ENCODE measurements around the gene PDE3B. TPM values are rescaled to one million over a fixed set of nuclear protein-coding genes. Genes with fewer than 3 reads are reported as not detected.

PDE3B gene
- total and polyA plus RNA-seq, 2 of the 8 experiments (the other 6 are each of a cell fraction or from before 2014, with no cell fraction given): 2.7 to 10.9 TPM

- POLR2A ChIA-PET (ENCODE audit: partially characterized antibody): interaction anchor here (1.8 kb wide), 1 partner anchor 9 kb away, joined by 6 read pairs; no protein-coding TSS in a partner anchor
- no peaks in the 10 kb centered on the region for H3K27me3 ChIP-seq (replicated peaks in 1 of 4; ENCODE audit: control insufficient read depth in 3 of 4, extremely low read depth in 1 of 4, insufficient read depth in 3 of 4, low read length in 3 of 4)
These were observed 9.5 kb downstream of the PDE3B start for GRCh38 chr11:14653090-14653489.

More at GRCh38 chr11:14653090-14653489, 9.5 kb downstream of the PDE3B start:
- H3K4me1 ChIP-seq (replicated peaks in 1 of 4; ENCODE audit: control insufficient read depth in 3 of 4, insufficient read depth in 4 of 4, low read length in 3 of 4): no peaks in the 10 kb centered on the region
- no peak overlapping the region for H3K9ac ChIP-seq (replicated peaks in 1 of 4; ENCODE audit: extremely low read depth in 1 of 4, low read depth in 3 of 4, low read length in 3 of 4)
- H3K18ac ChIP-seq (ENCODE audit: extremely low read depth, low read length): no peak overlapping the region
- no peak overlapping the region for H4K8ac ChIP-seq (ENCODE audit: extremely low read depth, insufficient read depth, low read length)
- H2BK5ac ChIP-seq (ENCODE audit: low read depth, low read length): no peak overlapping the region
- no peak overlapping the region for H2BK15ac ChIP-seq (ENCODE audit: low read length)
- H3K79me1 ChIP-seq (ENCODE audit: low read depth, low read length): no peaks in the 10 kb centered on the region; the same call in 1 of the 2 replicates
- no peak overlapping the region for H3K4me3 ChIP-seq (ENCODE audit: extremely low read depth in 1 of 4, insufficient read depth in 2 of 4, low read depth in 3 of 4, low read length in 4 of 4)
- H3K23me2 ChIP-seq (ENCODE audit: low read depth, low read length): no peaks in the 10 kb centered on the region; the same call in 1 of the 2 replicates
- H3K23ac ChIP-seq (ENCODE audit: insufficient read length): no peak overlapping the region
- H3K79me2 ChIP-seq (ENCODE audit: control insufficient read depth in 1 of 2, insufficient read depth in 2 of 2, low read length in 2 of 2): 0 out of 4 replicates have a peak, but pooled peaks cover 0 to 6% of the 10 kb centered on the region in 2 experiments
- H2BK120ac ChIP-seq (replicated peaks; ENCODE audit: low read depth, low read length): no peak overlapping the region
- TF ChIP-seq POLR2A (IDR thresholded peaks at IDR 0.05; ENCODE audit: control extremely low read depth in 1 of 2, low read depth in 2 of 2, low read length in 2 of 2) (no peak), CREB1 (IDR thresholded peaks at IDR 0.05) (no peak), ATF3 (IDR thresholded peaks at IDR 0.05; ENCODE audit: insufficient read depth, low read depth, low read length) (no peak), TCF12 (IDR thresholded peaks at IDR 0.05; ENCODE audit: low read depth, low read length) (no peak), RFX5 (IDR thresholded peaks at IDR 0.05; ENCODE audit: borderline replicate concordance, low read depth, low read length) (no peak), SIRT6 (IDR thresholded peaks at IDR 0.05; ENCODE audit: low read length) (no peak), TBP (IDR thresholded peaks at IDR 0.05; ENCODE audit: low read depth, low read length) (no peak), JUND (IDR thresholded peaks at IDR 0.05; ENCODE audit: low read length) (no peak), MAFK (IDR thresholded peaks at IDR 0.05; ENCODE audit: low read depth, low read length) (no peak)
- TF ChIP-seq, protein P1, sequence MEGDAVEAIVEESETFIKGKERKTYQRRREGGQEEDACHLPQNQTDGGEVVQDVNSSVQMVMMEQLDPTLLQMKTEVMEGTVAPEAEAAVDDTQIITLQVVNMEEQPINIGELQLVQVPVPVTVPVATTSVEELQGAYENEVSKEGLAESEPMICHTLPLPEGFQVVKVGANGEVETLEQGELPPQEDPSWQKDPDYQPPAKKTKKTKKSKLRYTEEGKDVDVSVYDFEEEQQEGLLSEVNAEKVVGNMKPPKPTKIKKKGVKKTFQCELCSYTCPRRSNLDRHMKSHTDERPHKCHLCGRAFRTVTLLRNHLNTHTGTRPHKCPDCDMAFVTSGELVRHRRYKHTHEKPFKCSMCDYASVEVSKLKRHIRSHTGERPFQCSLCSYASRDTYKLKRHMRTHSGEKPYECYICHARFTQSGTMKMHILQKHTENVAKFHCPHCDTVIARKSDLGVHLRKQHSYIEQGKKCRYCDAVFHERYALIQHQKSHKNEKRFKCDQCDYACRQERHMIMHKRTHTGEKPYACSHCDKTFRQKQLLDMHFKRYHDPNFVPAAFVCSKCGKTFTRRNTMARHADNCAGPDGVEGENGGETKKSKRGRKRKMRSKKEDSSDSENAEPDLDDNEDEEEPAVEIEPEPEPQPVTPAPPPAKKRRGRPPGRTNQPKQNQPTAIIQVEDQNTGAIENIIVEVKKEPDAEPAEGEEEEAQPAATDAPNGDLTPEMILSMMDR (IDR thresholded peaks at IDR 0.05; ENCODE audit: control extremely low read depth in 1 of 3, insufficient read depth in 1 of 3, low read depth in 1 of 3, low read length in 3 of 3): no peak
- TF ChIP-seq, protein P2, sequence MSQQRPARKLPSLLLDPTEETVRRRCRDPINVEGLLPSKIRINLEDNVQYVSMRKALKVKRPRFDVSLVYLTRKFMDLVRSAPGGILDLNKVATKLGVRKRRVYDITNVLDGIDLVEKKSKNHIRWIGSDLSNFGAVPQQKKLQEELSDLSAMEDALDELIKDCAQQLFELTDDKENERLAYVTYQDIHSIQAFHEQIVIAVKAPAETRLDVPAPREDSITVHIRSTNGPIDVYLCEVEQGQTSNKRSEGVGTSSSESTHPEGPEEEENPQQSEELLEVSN (IDR thresholded peaks at IDR 0.05): no peak
- no peaks in the 10 kb centered on the region for H3K36me3 ChIP-seq (ENCODE audit: control insufficient read depth in 2 of 4, insufficient read depth in 4 of 4, low read length in 3 of 4)
- 92% methylated on average over 3 of the region's 3 CpGs; no CpG with 5 or more reads in 1 of the 2 experiments for WGBS, 2 experiments (ENCODE audit: extremely low coverage in 1 of 2, insufficient coverage in 1 of 2, insufficient read length in 1 of 2, insufficient replicate concordance in 2 of 2, low coverage in 1 of 2, low lambda C conversion rate in 2 of 2, missing lambda C conversion rate in 1 of 2)
- H3K9me3 ChIP-seq (ENCODE audit: insufficient read depth in 2 of 2, low read depth in 1 of 2, low read length in 1 of 2): no peaks in the 10 kb centered on the region
- H3K4ac ChIP-seq (replicated peaks; ENCODE audit: insufficient read length, low read depth, low read length): no peak overlapping the region
- H2AK5ac ChIP-seq (ENCODE audit: low read depth, low read length): no peak overlapping the region
- no peak overlapping the region for H3K27ac ChIP-seq (ENCODE audit: low read depth, low read length)
- no peak overlapping the region for H3K4me2 ChIP-seq (ENCODE audit: insufficient read depth in 1 of 2, low read depth in 2 of 2, low read length in 2 of 2)
- no peak overlapping the region for H2BK20ac ChIP-seq (ENCODE audit: low read length)
- no peak for DNase-seq (ENCODE audit: low read depth in 1 of 2, low spot score in 2 of 2)
- H2BK12ac ChIP-seq (ENCODE audit: low read depth, low read length): no peak overlapping the region
- H3K14ac ChIP-seq (ENCODE audit: insufficient read length): no peak overlapping the region
- CTCF ChIA-PET (ENCODE audit: partially characterized antibody): interaction anchor here (1.3 to 2.0 kb wide), 2 partner anchors 8 to 253 kb away, joined by 4 to 8 read pairs; no protein-coding TSS in a partner anchor
- no peaks in the 10 kb centered on the region for H4K20me1 ChIP-seq (replicated peaks in 1 of 2; ENCODE audit: control insufficient read depth in 1 of 2, insufficient read depth in 2 of 2, low read length in 2 of 2)
- no peak overlapping the region for H4K5ac ChIP-seq (ENCODE audit: insufficient read length, low read depth, low read length)
- no peak overlapping the region for H3K56ac ChIP-seq (replicated peaks; ENCODE audit: insufficient read length, low read depth, low read length)
- H2AFZ ChIP-seq (ENCODE audit: low read length): no peak overlapping the region
- H4K91ac ChIP-seq (replicated peaks; ENCODE audit: insufficient read length, low read length): no peak overlapping the region
- FAIRE-seq: no peak

Measured in H1 (cell line).